Left lung (tissue), 10 donors: ENCODE measurements around the gene BCAS3. TPM values are rescaled to one million over a fixed set of nuclear protein-coding genes. Genes with fewer than 3 reads are reported as not detected.

Experiments used
- ATAC-seq: fragments of 200-7000 bp; cut with Tn5 transposase; one replicate; pipeline ENCODE4 v1.9.1; 2020; ENCODE audit warnings: moderate library complexity
- DNase-seq, 4 donors: peaks; one replicate each; pipeline ENCODE4 v3.0.0-alpha.2; 2013 to 2020
- H3K27ac ChIP-seq, 2 donors: fragments of 200-600 bp; sonication (generic) in 1 of 2; one replicate each; pipeline versions ENCODE4 v1.5.0 to v1.8.0; 2020 to 2021
- H3K27me3 ChIP-seq, 2 donors: fragments of 200-600 bp; sonication (generic) in 1 of 2; one replicate each; pipeline versions ENCODE4 v1.5.0 to v1.8.0; 2020 to 2021
- H3K36me3 ChIP-seq, 2 donors: fragments of 200-600 bp; sonication (generic) in 1 of 2; one replicate each; pipeline versions ENCODE4 v1.5.0 to v1.8.0; 2020 to 2021
- H3K4me1 ChIP-seq, 2 donors: fragments of 200-600 bp; one replicate each; pipeline ENCODE4 v1.8.0; 2021
- H3K4me3 ChIP-seq, 2 donors: fragments of 200-600 bp; sonication (generic) in 1 of 2; one replicate each; pipeline versions ENCODE4 v1.5.0 to v1.8.0; 2020 to 2021; ENCODE audit warnings: mild to moderate bottlenecking in 1 of 2
- H3K9me3 ChIP-seq, 2 donors: fragments of 200-600 bp; sonication (generic) in 1 of 2; one replicate each; pipeline versions ENCODE4 v1.5.0 to v1.8.0; 2020 to 2021
- CTCF ChIP-seq, 2 donors: fragments of 200-600 bp; sonication (generic) in 1 of 2; IDR thresholded peaks; one replicate each; pipeline versions ENCODE4 v1.5.0 to v1.8.0; 2021; ENCODE audit warnings: antibody characterized with exemption in 2 of 2
- intact Hi-C, 2 donors: fragments of 100-400 bp; cut with DNase I; formaldehyde crosslinking; loops; one replicate each; pipeline versions ENCODE4 v1.11.2 to v1.14.2; 2022
- polyA plus RNA-seq, 6 donors: library from polyadenylated mRNA; unstranded; fragments of 120-200 nt; gene quantifications; one replicate each; pipeline ENCODE4 v1.2.1, GENCODE V29; 2013; ENCODE audit not compliant: insufficient read length in 6 of 6
- total RNA-seq, 2 donors: library from RNA; stranded (reverse); fragmentation: NEBNext Ultra II Directional; extraction: Animal tissue kit (Norgen Biotek cat#: 25700); gene quantifications; one replicate each; pipeline ENCODE4 v1.2.1, GENCODE V29; 2021
- donor health status: DM: no; HTN: yes; CAD: no.
- donor health status: DM: no; HTN: no; CAD: no.

Gene BCAS3
- total and polyA plus RNA-seq, 8 donors: 21.2 to 29.6 (median 28.0) TPM

DNA sequence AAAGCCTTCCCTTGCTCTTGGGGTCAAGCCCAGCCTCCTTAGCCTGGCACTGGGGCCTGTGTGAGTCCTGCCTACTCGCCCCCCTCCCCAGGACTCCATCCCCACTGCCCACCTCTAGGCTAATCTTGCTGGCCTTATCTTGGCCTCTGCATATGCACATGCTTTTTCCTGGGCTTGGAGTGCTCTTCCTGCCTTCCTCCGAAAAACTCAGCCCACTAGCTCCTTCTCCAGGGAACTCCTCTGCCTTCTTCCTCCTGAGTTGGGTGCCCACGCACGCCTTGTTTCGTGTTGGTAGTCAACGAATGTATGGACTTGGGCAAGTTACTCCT, 738.5 kb downstream of the BCAS3 start:
- TF ChIP-seq CTCF (IDR thresholded peaks at IDR 0.05): no peak
- Histone ChIP-seq H3K4me3 (no peak overlapping the region), H3K4me1 (peaks cover 3 to 55% of the 10 kb centered on the region in 2 donors), H3K36me3 (no peaks in the 10 kb centered on the region), H3K9me3 (no peaks in the 10 kb centered on the region), H3K27me3 (peaks cover 0 to 72% of the 10 kb centered on the region in 2 donors), H3K27ac (peak overlapping the region; percentile 68 to 95)
- DNase-seq (no peak), ATAC-seq (no peak)
- intact Hi-C loops: loop anchor here in 1 of 2 donors (5.0 to 10.0 kb wide), 2 partner anchors 136 to 419 kb away; no protein-coding TSS in a partner anchor

GRCh38 chr17:61416540-61417363, 739.1 kb downstream of the BCAS3 start:
- peak; percentile 95 to 96 for TF ChIP-seq CTCF (IDR thresholded peaks at IDR 0.05)
- Histone ChIP-seq H3K4me1 (peaks cover 3 to 49% of the 10 kb centered on the region in 2 donors), H3K36me3 (no peaks in the 10 kb centered on the region), H3K4me3 (no peak overlapping the region), H3K27me3 (peaks cover 0 to 72% of the 10 kb centered on the region in 2 donors), H3K9me3 (no peaks in the 10 kb centered on the region), H3K27ac (peak overlapping the region; percentile 68 to 95)
- intact Hi-C loops: loop anchor here in 1 of 2 donors (5.0 to 10.0 kb wide), 2 partner anchors 136 to 418 kb away; no protein-coding TSS in a partner anchor
- DNase-seq: peak; percentile 88 to 95 (median 90)
- peak; percentile 73 for ATAC-seq

- intact Hi-C loops: loop anchor here in 1 of 2 donors (5.0 to 10.0 kb wide), 2 partner anchors 134 to 416 kb away; no protein-coding TSS in a partner anchor
- DNase-seq: no peak
- Histone ChIP-seq H3K36me3 (no peaks in the 10 kb centered on the region), H3K9me3 (no peaks in the 10 kb centered on the region), H3K27ac (no peak overlapping the region), H3K27me3 (peaks cover 0 to 72% of the 10 kb centered on the region in 2 donors), H3K4me1 (peaks cover 3 to 33% of the 10 kb centered on the region in 2 donors), H3K4me3 (no peak overlapping the region)
- ATAC-seq: no peak
- no peak for TF ChIP-seq CTCF (IDR thresholded peaks at IDR 0.05)
These were observed 740.8 kb downstream of the BCAS3 start for GRCh38 chr17:61418449-61418848.

- Histone ChIP-seq H3K27me3 (peaks cover 0 to 71% of the 10 kb centered on the region in 2 donors), H3K27ac (no peak overlapping the region), H3K9me3 (no peaks in the 10 kb centered on the region), H3K36me3 (no peaks in the 10 kb centered on the region), H3K4me1 (peaks cover 3 to 27% of the 10 kb centered on the region in 2 donors), H3K4me3 (no peak overlapping the region)
- TF ChIP-seq CTCF (IDR thresholded peaks at IDR 0.05): no peak
- ATAC-seq: no peak
- DNase-seq: no peak
- intact Hi-C loops: loop anchor here in 1 of 2 donors (5.0 to 10.0 kb wide), 2 partner anchors 133 to 415 kb away; no protein-coding TSS in a partner anchor
These were observed 741.9 kb downstream of the BCAS3 start for GRCh38 chr17:61419496-61420046.

- TF ChIP-seq CTCF (IDR thresholded peaks at IDR 0.05): no peak
- peaks cover 3 to 22% of the 10 kb centered on the region in 2 donors for H3K4me1 ChIP-seq
- H3K36me3 ChIP-seq: no peaks in the 10 kb centered on the region
- no peaks in the 10 kb centered on the region for H3K9me3 ChIP-seq
- no peak overlapping the region for H3K27ac ChIP-seq
- no peak overlapping the region for H3K4me3 ChIP-seq
- ATAC-seq (no peak), DNase-seq (peak in 2 of 4 donors; percentile 38 to 59)
- intact Hi-C loops: no loop called here
- H3K27me3 ChIP-seq: peaks cover 0 to 76% of the 10 kb centered on the region in 2 donors
These were observed 742.4 kb downstream of the BCAS3 start for GRCh38 chr17:61420052-61420451.
